Nephron (organoid): ENCODE data around the gene CYP2F1.
"Not testable (repeated sequence)": the region's sequence is repeated elsewhere in the genome, so short reads cannot be mapped to it uniquely, and the experiment has no call there.

Source experiments
- H3K27ac Mint-ChIP-seq, 3 experiments: 2 replicates each; pipeline ENCODE4 v1.8.0; 2020; ENCODE audit warnings: mixed read lengths in 3 of 3, mild to moderate bottlenecking in 2 of 3, moderate library complexity in 1 of 3
- H3K27me3 Mint-ChIP-seq: 2 replicates; pipeline ENCODE4 v1.8.0; 2021; ENCODE audit warnings: low read depth, mild to moderate bottlenecking, moderate library complexity, mixed read lengths
- H3K36me3 Mint-ChIP-seq: 2 replicates; pipeline ENCODE4 v1.8.0; 2020; ENCODE audit warnings: low read depth, mixed read lengths
- H3K4me1 Mint-ChIP-seq: 2 replicates; pipeline ENCODE4 v1.8.0; 2020; ENCODE audit warnings: mixed read lengths
- H3K4me3 Mint-ChIP-seq, 3 experiments: 2 replicates each; pipeline ENCODE4 v1.8.0; 2020; ENCODE audit warnings: mild to moderate bottlenecking in 3 of 3, mixed read lengths in 3 of 3, moderate library complexity in 2 of 3
- H3K9me3 Mint-ChIP-seq: 2 replicates; pipeline ENCODE4 v1.8.0; 2020; ENCODE audit warnings: mixed read lengths
- CTCF ChIP-seq, 3 experiments: fragments of 200-600 bp; sonication (generic); IDR thresholded peaks; one replicate each; pipeline ENCODE4 v1.5.0; 2021; ENCODE audit warnings: antibody characterized with exemption in 3 of 3; ENCODE audit not compliant: unreplicated experiment in 3 of 3

Gene CYP2F1

GRCh38 chr19:41133260-41133659 is 19.0 kb downstream of the CYP2F1 start:
- Mint-ChIP-seq H3K4me3 (peak overlapping the region; percentile 61 to 72 (median 62)), H3K27ac (peak overlapping the region in 1 of 3 experiments; percentile 58), H3K4me1 (peaks cover under 1% of the 10 kb centered on the region), H3K36me3 (no peaks in the 10 kb centered on the region), H3K9me3 (peaks cover 3% of the 10 kb centered on the region), H3K27me3 (peaks cover 52% of the 10 kb centered on the region)
- TF ChIP-seq CTCF (IDR thresholded peaks at IDR 0.05; ENCODE audit: unreplicated experiment in 3 of 3), result no peak

- Mint-ChIP-seq H3K27me3 (peaks cover 40% of the 10 kb centered on the region), H3K36me3 (no peaks in the 10 kb centered on the region), H3K9me3 (peaks cover 3% of the 10 kb centered on the region), H3K27ac (peak overlapping the region in 1 of 3 experiments; percentile 35), H3K4me1 (no peaks in the 10 kb centered on the region), H3K4me3 (peak overlapping the region; percentile 70 to 87 (median 76))
- no peak for TF ChIP-seq CTCF (IDR thresholded peaks at IDR 0.05; ENCODE audit: unreplicated experiment in 3 of 3)
Observed at GRCh38 chr19:41134616-41135015, 20.4 kb downstream of the CYP2F1 start.

- not testable (repeated sequence) for H3K9me3 Mint-ChIP-seq, H3K4me1 Mint-ChIP-seq, H3K36me3 Mint-ChIP-seq
- peak overlapping the region; percentile 71 to 95 (median 78) for H3K27ac Mint-ChIP-seq
- H3K4me3 Mint-ChIP-seq, result peak overlapping the region; percentile 87 to 92 (median 89)
- H3K27me3 Mint-ChIP-seq, result peaks cover 41% of the 10 kb centered on the region
Observed at GRCh38 chr19:41135390-41136384, 21.5 kb downstream of the CYP2F1 start.

GRCh38 chr19:41136636-41137455 is 22.6 kb downstream of the CYP2F1 start:
- H3K9me3 Mint-ChIP-seq, result peaks cover 7% of the 10 kb centered on the region
- H3K27me3 Mint-ChIP-seq, result peaks cover 34% of the 10 kb centered on the region
- no peaks in the 10 kb centered on the region for H3K36me3 Mint-ChIP-seq
- H3K4me1 Mint-ChIP-seq, result no peaks in the 10 kb centered on the region
- TF ChIP-seq CTCF (IDR thresholded peaks at IDR 0.05; ENCODE audit: unreplicated experiment in 3 of 3), result no peak
- H3K27ac Mint-ChIP-seq, result no peak overlapping the region
- H3K4me3 Mint-ChIP-seq, result peak overlapping the region; percentile 57 to 72 (median 71)

- Mint-ChIP-seq H3K4me3 (no peak overlapping the region), H3K4me1 (no peaks in the 10 kb centered on the region), H3K36me3 (no peaks in the 10 kb centered on the region), H3K27ac (no peak overlapping the region), H3K9me3 (peaks cover 8% of the 10 kb centered on the region), H3K27me3 (peaks cover 7% of the 10 kb centered on the region)
- TF ChIP-seq CTCF (IDR thresholded peaks at IDR 0.05; ENCODE audit: unreplicated experiment in 3 of 3), result peak; percentile 40 to 56 (median 44)
Observed at GRCh38 chr19:41144403-41144802, 30.2 kb downstream of the CYP2F1 start.

GRCh38 chr19:41149831-41150230 is 35.6 kb downstream of the CYP2F1 start:
- Mint-ChIP-seq H3K9me3 (peaks cover 3% of the 10 kb centered on the region), H3K4me1 (no peaks in the 10 kb centered on the region), H3K27ac (no peak overlapping the region), H3K4me3 (no peak overlapping the region), H3K27me3 (no peaks in the 10 kb centered on the region), H3K36me3 (no peaks in the 10 kb centered on the region)
- no peak for TF ChIP-seq CTCF (IDR thresholded peaks at IDR 0.05; ENCODE audit: unreplicated experiment in 3 of 3)

- H3K9me3 Mint-ChIP-seq, H3K27ac Mint-ChIP-seq, H3K4me3 Mint-ChIP-seq, H3K27me3 Mint-ChIP-seq, H3K36me3 Mint-ChIP-seq, H3K4me1 Mint-ChIP-seq: not testable (repeated sequence)
Observed at GRCh38 chr19:41150986-41151385, 36.8 kb downstream of the CYP2F1 start.
